Upper lobe of right lung (tissue), 1 donor: ENCODE measurements around the gene ERICH2. TPM values are rescaled to one million over a fixed set of nuclear protein-coding genes. Genes with fewer than 3 reads are reported as not detected.

Source experiments
- ATAC-seq: fragments of 200-7000 bp; cut with Tn5 transposase; one replicate; pipeline ENCODE4 v1.9.1; 2020; ENCODE audit warnings: mild to moderate bottlenecking, moderate library complexity
- DNase-seq: peaks from one replicate; pipeline ENCODE4 v3.0.0-alpha.2; 2020
- H3K27ac ChIP-seq: fragments of 200-600 bp; one replicate; pipeline ENCODE4 v1.8.0; 2022
- H3K27me3 ChIP-seq: fragments of 200-600 bp; one replicate; pipeline ENCODE4 v1.8.0; 2022; ENCODE audit warnings: mild to moderate bottlenecking
- H3K36me3 ChIP-seq: fragments of 200-600 bp; one replicate; pipeline ENCODE4 v1.8.0; 2022
- H3K4me1 ChIP-seq: fragments of 200-600 bp; one replicate; pipeline ENCODE4 v1.8.0; 2022
- H3K4me3 ChIP-seq: fragments of 200-600 bp; one replicate; pipeline ENCODE4 v1.8.0; 2022; ENCODE audit warnings: mild to moderate bottlenecking
- H3K9me3 ChIP-seq: fragments of 200-600 bp; one replicate; pipeline ENCODE4 v1.8.0; 2022
- CTCF ChIP-seq: fragments of 200-600 bp; IDR thresholded peaks from one replicate; pipeline ENCODE4 v1.8.0; 2022; ENCODE audit warnings: antibody characterized with exemption
- intact Hi-C: fragments of 100-400 bp; cut with DNase I; formaldehyde crosslinking; loops from one replicate; pipeline ENCODE4 v1.11.0; 2022
- total RNA-seq: library from RNA; stranded (reverse); fragmentation: NEBNext Ultra II Directional; extraction: Animal tissue kit (Norgen Biotek cat#: 25700); gene quantifications from one replicate; pipeline ENCODE4 v1.2.1, GENCODE V29; 2021
- donor health status: DM: no; HTN: yes; CAD: no; lungs with severe emphysema.

Gene ERICH2
- total RNA-seq, 1 donor from 2014 or later = 5.6 TPM

DNA sequence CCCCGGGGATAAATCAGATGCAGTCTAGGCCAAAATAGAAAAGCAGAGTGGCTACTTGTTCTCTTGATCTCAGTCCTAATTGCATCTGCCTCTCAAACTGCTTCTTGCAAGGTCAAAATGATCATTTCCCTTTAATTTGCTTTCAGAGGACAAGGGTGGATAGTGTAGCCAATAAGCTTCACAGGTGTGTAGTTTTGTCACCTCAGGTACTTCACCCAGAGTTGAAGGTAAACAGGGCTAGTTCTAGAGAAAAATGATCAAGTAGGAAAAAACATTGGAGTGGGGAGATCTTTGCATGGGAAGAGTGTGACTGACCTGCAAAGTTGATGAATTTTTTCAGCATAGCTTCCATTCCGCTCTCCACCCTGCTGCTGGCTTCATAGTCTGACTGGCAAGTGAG, 8.7 kb downstream of the ERICH2 start:
- DNase-seq = no peak
- peak; percentile 80 for ATAC-seq
- Histone ChIP-seq H3K4me3 (no peak overlapping the region), H3K36me3 (no peaks in the 10 kb centered on the region), H3K27me3 (no peaks in the 10 kb centered on the region), H3K9me3 (no peaks in the 10 kb centered on the region), H3K27ac (peak overlapping the region; percentile 4), H3K4me1 (no peaks in the 10 kb centered on the region)
- intact Hi-C loops = no loop called here
- TF ChIP-seq CTCF = no peak

- H3K36me3 ChIP-seq = no peaks in the 10 kb centered on the region
- DNase-seq (no peak), ATAC-seq (no peak)
- H3K27me3 ChIP-seq = no peaks in the 10 kb centered on the region
- no peaks in the 10 kb centered on the region for H3K4me1 ChIP-seq
- intact Hi-C loops = no loop called here
- no peak overlapping the region for H3K4me3 ChIP-seq
- no peak overlapping the region for H3K27ac ChIP-seq
- TF ChIP-seq CTCF = no peak
- H3K9me3 ChIP-seq = no peaks in the 10 kb centered on the region
Measured at GRCh38 chr2:170779304-170779703, 9.1 kb downstream of the ERICH2 start.

- intact Hi-C loops = no loop called here
Measured at GRCh38 chr2:170782673-170783072, 12.5 kb downstream of the ERICH2 start.

GRCh38 chr2:170783549-170783948, 13.4 kb downstream of the ERICH2 start:
- H3K4me1 ChIP-seq = no peaks in the 10 kb centered on the region
- ATAC-seq = no peak
- DNase-seq = no peak
- TF ChIP-seq CTCF = no peak
- H3K9me3 ChIP-seq = no peaks in the 10 kb centered on the region
- intact Hi-C loops = no loop called here
- H3K27ac ChIP-seq = no peak overlapping the region
- H3K27me3 ChIP-seq = no peaks in the 10 kb centered on the region
- no peaks in the 10 kb centered on the region for H3K36me3 ChIP-seq
- no peak overlapping the region for H3K4me3 ChIP-seq

More at GRCh38 chr2:170782673-170783072, 12.5 kb downstream of the ERICH2 start:
- Histone ChIP-seq H3K27me3 (no peaks in the 10 kb centered on the region), H3K9me3 (no peaks in the 10 kb centered on the region), H3K36me3 (no peaks in the 10 kb centered on the region), H3K4me3 (no peak overlapping the region), H3K27ac (no peak overlapping the region), H3K4me1 (no peaks in the 10 kb centered on the region)
- no peak for TF ChIP-seq CTCF
- DNase-seq (no peak), ATAC-seq (no peak)

DNA sequence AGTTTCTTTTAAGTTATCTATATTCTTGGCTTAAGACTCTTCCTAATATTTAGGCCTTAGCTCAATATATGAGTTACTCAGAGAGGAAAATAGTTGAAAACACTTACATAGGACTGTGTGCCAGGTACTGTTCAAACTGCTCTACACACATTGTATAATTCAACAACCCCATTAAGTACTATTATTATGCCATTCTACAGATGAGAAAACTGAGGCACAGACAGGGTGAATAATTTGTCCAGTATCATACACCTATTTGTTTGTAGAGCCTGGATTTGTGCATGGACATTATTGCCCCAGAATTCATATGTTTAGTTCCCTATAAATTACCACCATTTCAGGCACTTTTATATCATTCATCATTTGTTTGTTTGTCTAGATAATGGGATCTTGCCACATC, 28.8 kb downstream of the ERICH2 start:
- peaks cover 5% of the 10 kb centered on the region for H3K27me3 ChIP-seq
- H3K4me3 ChIP-seq = no peak overlapping the region
- intact Hi-C loops = no loop called here

More for the DNA sequence above, 28.8 kb downstream of the ERICH2 start:
- Histone ChIP-seq H3K4me1 (no peaks in the 10 kb centered on the region), H3K36me3 (no peaks in the 10 kb centered on the region), H3K27ac (no peak overlapping the region), H3K9me3 (no peaks in the 10 kb centered on the region)
- no peak for DNase-seq
- no peak for ATAC-seq
- no peak for TF ChIP-seq CTCF
